GM21423 (cell line): ENCODE measurements around the gene ALG1L2.
"Not testable (repeated sequence)": the region's sequence is repeated elsewhere in the genome, so short reads cannot be mapped to it uniquely, and the experiment has no call there.

Experiments used
- ATAC-seq: cut with Tn5 transposase; IDR thresholded peaks from one replicate; pipeline ENCODE4 v1.9.1; 2021; ENCODE audit warnings: mild to moderate bottlenecking, moderate library complexity; ENCODE audit not compliant: unreplicated experiment

ALG1L2 gene

DNA sequence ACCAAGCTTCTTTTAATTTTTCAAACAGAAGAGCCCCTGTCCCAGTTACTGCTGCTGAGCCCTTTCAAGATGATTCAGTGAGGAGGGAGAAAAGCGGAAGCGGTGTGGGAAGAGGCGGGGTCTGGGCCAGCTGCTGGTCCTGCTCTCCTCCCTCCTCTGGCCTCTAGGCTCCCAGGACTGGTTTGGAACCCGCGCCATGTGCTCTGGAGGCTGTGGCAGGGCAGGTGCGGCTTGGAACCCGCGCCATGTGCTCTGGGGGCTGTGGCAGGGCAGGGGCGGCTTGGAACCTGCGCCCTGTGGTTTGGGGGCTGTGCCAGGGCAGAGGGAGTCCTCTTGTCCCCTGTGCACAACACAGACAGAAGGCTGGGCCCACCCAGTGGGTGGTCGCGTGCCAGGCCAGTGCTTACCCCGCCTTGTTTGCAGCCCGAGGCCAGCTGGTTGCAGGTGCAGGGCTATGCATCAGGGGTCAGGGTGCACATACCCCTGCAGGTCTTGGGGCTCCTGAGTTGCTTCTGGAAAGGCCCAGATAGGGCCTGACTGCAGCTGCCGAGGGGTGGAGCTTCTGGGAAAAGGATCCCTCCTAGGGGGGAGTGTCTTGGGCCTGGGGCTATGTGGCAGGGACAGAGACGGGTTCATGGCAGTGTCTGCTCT, 12.2 kb downstream of the ALG1L2 start:
- ATAC-seq: no peak

- not testable (repeated sequence) for ATAC-seq
Observed at GRCh38 chr3:130094491-130094941, 12.9 kb downstream of the ALG1L2 start.

GRCh38 chr3:130095858-130096257, 14.2 kb downstream of the ALG1L2 start:
- not testable (repeated sequence) for ATAC-seq

- ATAC-seq: not testable (repeated sequence)
Observed at GRCh38 chr3:130097096-130097495, 15.5 kb downstream of the ALG1L2 start.

- ATAC-seq: not testable (repeated sequence)
Observed at GRCh38 chr3:130097690-130098638, 16.3 kb downstream of the ALG1L2 start.

- not testable (repeated sequence) for ATAC-seq
Observed at GRCh38 chr3:130098639-130099385, 17.2 kb downstream of the ALG1L2 start.

GRCh38 chr3:130102545-130102944, 20.9 kb downstream of the ALG1L2 start:
- not testable (repeated sequence) for ATAC-seq

DNA sequence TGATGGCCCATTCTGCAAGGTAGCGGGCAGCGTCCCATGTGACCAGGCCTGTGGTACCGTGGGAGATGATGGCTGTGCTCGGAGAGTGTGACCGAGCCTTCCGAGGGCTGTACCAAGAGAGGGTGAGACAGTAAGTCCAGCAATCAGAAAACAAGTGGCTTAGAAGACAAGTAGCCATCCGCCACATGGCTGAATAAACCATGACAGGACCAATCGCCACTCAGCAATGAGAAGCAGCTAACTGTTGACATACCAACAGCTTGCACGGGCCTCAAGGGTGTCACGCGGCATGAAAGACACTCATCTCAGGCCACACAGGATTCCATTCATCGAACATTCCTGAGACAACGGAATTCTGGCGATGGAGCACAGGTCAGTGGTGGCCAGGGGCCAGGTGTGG, 22.6 kb downstream of the ALG1L2 start:
- not testable (repeated sequence) for ATAC-seq

- not testable (repeated sequence) for ATAC-seq
Observed at GRCh38 chr3:130107333-130107995, 25.8 kb downstream of the ALG1L2 start.

GRCh38 chr3:130108836-130109585, 27.4 kb downstream of the ALG1L2 start:
- not testable (repeated sequence) for ATAC-seq

DNA sequence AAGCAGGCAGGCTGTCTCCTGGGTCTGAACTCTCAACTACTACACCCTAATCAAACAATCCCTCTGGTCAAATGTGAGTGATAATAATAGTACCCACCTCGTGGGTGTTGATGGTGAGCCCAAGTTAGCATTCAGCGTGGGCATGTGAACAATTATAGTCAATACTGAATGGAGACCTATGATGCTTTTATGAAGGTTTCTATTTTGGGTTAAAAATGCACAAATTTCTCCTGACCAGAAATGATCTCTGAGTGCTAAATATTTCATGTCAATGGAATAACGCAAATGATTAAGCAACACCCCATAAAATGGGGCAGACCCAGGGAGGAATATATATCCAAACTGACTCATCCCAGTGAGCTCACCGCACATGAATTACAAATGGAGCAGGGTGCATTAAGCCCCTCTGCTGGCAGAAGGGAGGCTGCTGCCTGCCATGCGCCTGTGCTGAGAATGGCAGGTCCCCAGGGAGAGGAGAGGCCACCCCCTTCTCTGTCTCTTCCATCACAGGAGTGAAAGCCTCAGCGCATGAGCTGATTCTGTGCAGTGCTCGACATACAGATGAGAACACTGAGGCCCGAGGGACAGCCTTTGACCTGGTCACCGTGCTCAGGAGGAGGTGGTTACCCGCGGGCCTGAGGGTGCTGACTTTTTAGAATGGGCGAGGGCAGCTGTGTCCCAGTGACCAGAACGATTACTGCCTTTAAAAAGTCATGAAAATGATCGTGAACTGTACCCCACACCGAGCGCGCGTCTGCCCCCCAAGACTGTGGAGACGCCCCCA, 28.9 kb downstream of the ALG1L2 start:
- not testable (repeated sequence) for ATAC-seq

DNA sequence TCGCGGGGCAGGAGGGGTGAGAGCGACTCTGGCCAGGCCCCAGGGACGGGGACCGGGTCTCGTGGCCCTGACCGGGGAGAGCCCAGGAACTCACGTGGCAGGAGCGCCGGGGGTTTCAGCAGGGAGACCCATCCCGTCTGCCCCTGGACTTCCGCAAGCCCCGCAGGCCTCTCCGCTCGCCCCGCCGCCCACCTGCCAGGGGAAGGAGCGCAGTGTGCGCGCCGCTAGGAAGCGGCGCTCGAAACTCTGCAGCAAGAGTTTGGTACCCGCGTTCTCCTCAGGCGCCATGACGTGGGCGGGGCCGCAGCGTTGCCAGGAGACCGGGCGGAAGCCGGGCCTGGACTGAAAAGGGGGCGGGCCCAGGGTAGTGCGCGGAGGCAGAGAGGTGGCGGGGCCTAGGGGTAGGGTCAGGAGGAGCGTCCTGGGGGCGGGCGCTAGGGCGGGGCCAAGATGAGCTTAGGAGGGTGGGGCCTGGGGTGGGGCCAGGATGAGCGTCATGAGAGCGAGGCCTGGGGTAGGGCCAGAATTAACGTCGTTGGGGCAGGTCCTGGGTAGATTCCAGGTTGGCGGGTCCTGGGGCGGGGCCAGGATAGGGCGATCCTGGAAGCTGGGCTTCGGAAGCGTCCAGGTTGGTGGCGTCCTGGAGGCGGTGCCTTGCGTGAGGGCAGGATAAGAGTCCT, 29.7 kb downstream of the ALG1L2 start:
- peak; percentile 100 for ATAC-seq

GRCh38 chr3:130111865-130112747, 30.5 kb downstream of the ALG1L2 start:
- not testable (repeated sequence) for ATAC-seq

DNA sequence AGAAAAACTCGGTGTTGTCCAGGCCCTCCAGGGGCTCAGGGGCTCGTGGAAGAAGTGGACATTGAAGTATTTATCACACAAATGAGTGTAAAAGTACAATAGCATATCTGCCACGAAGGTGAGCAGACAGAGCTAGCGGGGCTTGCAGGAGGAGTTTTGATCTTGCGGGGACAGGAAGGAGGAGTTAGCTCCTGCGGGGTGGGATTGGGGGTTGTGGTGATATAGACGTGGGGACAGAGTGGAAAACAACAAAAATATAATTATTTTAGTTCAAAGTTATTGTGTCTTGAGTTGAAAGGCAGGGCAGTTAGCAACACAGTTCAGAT, 31.1 kb downstream of the ALG1L2 start:
- ATAC-seq: not testable (repeated sequence)

DNA sequence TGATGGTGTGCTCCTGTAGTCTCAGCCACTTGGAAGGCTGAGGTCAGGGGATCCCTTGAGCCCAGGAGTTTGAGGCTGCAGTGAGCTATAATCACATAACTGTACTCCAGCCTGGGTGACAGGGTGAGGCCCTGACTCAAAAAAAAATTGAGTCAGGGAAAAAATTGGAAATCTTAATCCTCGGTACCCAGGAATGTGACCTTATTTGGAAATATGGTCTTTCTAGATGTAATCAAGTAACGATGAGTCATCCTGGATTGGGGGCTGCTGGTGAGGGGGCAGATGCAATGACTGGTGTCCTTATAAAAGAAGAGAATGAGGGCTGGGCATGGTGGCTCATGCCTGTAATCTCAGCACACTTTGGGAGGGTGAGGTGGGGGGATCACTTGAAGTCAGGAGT, 33.8 kb downstream of the ALG1L2 start:
- not testable (repeated sequence) for ATAC-seq

DNA sequence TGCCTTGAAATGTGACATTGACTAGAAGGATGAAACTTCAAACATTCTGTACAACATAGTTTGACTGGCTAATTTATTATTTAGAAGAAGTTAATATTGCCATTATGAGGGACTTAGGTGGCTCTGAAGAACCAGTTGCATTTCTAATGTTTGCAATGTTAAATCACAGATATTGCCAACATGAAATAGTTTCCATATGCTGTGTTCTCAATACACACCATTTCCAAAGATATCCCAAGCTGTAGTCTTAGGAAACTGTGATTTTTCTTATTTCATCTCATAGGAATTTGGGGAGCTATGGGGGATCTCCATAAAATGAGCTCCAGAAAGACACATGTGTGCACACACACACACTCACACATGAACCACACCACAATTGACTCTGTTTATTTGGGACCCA, 36.3 kb downstream of the ALG1L2 start:
- no peak for ATAC-seq

GRCh38 chr3:130119824-130120223, 38.2 kb downstream of the ALG1L2 start:
- not testable (repeated sequence) for ATAC-seq

GRCh38 chr3:130120291-130120690, 38.7 kb downstream of the ALG1L2 start:
- not testable (repeated sequence) for ATAC-seq
